ENCODE data around the gene ARL15. TPM values are rescaled to one million over a fixed set of nuclear protein-coding genes. Genes with fewer than 3 reads are reported as not detected.
"Not testable (repeated sequence)": the region's sequence is repeated elsewhere in the genome, so short reads cannot be mapped to it uniquely, and the experiment has no call there.

ARL15 gene
- total RNA-seq, 3 donors from 2014 or later, result 29.0 to 65.0 (median 42.9) TPM

DNA sequence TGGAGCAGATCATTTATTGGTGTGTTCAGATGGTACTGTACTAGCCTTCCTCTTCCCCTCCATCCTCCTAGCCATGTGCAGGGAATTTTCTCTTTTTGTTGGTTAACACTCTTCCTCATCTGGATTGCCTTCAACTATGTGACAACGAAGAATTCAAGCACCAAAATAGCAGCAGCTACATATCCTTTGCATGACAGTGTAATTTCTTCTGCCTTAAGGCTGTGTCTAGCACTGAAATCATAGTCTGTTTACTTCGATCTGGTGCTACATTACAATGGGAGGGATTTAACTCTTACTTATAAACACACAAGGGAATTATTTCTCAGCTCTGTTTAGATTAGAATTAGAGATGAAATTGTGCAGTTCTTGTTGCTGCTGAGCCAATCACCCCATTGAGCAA is 260.4 kb downstream of the ARL15 start:
- intact Hi-C loops (cut with DNase I; ENCODE audit: low total_unique reads), result no loop called here
- no peaks in the 10 kb centered on the region for H3K9me3 ChIP-seq
- no peaks in the 10 kb centered on the region for H3K4me1 ChIP-seq
- H3K4me3 ChIP-seq, result no peak overlapping the region
- DNase-seq (ENCODE audit: low spot score in 2 of 2), result no peak
- TF ChIP-seq POLR2A (IDR thresholded peaks at IDR 0.05) (no peak), POLR2AphosphoS5 (IDR thresholded peaks at IDR 0.05) (no peak)
- TF ChIP-seq, protein P1, sequence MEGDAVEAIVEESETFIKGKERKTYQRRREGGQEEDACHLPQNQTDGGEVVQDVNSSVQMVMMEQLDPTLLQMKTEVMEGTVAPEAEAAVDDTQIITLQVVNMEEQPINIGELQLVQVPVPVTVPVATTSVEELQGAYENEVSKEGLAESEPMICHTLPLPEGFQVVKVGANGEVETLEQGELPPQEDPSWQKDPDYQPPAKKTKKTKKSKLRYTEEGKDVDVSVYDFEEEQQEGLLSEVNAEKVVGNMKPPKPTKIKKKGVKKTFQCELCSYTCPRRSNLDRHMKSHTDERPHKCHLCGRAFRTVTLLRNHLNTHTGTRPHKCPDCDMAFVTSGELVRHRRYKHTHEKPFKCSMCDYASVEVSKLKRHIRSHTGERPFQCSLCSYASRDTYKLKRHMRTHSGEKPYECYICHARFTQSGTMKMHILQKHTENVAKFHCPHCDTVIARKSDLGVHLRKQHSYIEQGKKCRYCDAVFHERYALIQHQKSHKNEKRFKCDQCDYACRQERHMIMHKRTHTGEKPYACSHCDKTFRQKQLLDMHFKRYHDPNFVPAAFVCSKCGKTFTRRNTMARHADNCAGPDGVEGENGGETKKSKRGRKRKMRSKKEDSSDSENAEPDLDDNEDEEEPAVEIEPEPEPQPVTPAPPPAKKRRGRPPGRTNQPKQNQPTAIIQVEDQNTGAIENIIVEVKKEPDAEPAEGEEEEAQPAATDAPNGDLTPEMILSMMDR (IDR thresholded peaks at IDR 0.05), result no peak
- H3K27ac ChIP-seq, result no peak overlapping the region
- H3K36me3 ChIP-seq, result no peaks in the 10 kb centered on the region
- no peaks in the 10 kb centered on the region for H3K27me3 ChIP-seq

DNA sequence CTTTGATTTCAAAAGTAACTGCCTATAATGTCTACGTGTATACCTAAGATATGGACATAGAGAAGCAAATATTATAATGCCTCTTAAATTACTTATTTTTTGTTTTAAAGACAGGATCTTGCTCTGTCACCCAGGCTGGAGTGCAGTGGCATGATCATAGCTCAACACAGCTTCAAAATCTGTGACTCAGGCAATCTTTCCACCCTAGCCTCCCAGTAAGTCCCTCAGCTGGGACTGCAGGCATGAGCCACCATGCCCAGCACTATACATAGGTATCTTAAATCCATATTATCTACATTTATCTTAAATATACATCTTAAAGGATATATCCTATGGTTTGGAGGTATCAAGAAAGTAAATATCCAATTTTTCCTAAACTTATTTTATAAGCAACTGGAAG is 261.2 kb downstream of the ARL15 start:
- Histone ChIP-seq H3K4me3 (no peak overlapping the region), H3K36me3 (no peaks in the 10 kb centered on the region), H3K4me1 (no peaks in the 10 kb centered on the region), H3K9me3 (no peaks in the 10 kb centered on the region), H3K27ac (no peak overlapping the region), H3K27me3 (no peaks in the 10 kb centered on the region)
- TF ChIP-seq, protein P1 (IDR thresholded peaks at IDR 0.05), result no peak
- TF ChIP-seq POLR2AphosphoS5 (IDR thresholded peaks at IDR 0.05), result no peak
- TF ChIP-seq POLR2A (IDR thresholded peaks at IDR 0.05), result no peak
- intact Hi-C loops (cut with DNase I; ENCODE audit: low total_unique reads), result no loop called here
- no peak for DNase-seq (ENCODE audit: low spot score in 2 of 2)

DNA sequence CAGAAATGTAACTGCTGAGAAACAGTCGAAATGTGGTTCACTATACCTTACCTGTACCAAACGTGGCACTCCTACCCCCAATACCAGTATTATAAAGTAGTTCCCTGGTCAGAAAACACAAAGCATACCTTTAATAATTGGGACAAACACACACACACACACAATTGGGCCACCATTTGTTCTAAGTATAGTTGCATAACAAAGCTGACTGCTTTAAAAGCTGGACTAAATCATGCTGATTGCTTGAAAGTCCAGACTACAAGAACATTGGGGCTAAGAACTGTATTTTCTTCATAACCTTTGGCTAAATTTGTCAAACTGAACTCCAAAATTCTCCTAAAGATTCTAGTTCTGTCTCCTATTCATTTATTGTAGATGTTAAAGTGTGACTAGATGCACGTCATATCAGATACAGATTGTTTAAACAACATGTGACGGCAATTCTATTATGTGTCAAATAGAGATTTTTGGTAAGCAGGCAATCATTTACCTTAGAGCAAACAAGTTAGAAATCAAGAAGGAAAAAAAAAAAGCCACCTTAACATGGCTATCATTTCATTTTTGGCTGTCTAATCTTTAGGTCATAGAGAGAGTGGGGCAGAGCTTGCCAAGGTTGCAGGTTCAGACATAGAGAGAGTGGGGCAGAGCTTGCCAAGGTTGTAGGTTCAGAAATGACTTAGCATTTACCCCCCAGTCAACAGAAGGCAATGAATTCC is 265.1 kb downstream of the ARL15 start:
- Histone ChIP-seq H3K27ac (no peak overlapping the region), H3K4me3 (no peak overlapping the region), H3K4me1 (no peaks in the 10 kb centered on the region), H3K27me3 (no peaks in the 10 kb centered on the region), H3K9me3 (no peaks in the 10 kb centered on the region), H3K36me3 (no peaks in the 10 kb centered on the region)
- DNase-seq (ENCODE audit: low spot score in 2 of 2), result no peak
- TF ChIP-seq, protein P1 (IDR thresholded peaks at IDR 0.05), result no peak
- TF ChIP-seq POLR2AphosphoS5 (IDR thresholded peaks at IDR 0.05) (no peak), POLR2A (IDR thresholded peaks at IDR 0.05) (no peak)
- intact Hi-C loops (cut with DNase I; ENCODE audit: low total_unique reads), result no loop called here

DNA sequence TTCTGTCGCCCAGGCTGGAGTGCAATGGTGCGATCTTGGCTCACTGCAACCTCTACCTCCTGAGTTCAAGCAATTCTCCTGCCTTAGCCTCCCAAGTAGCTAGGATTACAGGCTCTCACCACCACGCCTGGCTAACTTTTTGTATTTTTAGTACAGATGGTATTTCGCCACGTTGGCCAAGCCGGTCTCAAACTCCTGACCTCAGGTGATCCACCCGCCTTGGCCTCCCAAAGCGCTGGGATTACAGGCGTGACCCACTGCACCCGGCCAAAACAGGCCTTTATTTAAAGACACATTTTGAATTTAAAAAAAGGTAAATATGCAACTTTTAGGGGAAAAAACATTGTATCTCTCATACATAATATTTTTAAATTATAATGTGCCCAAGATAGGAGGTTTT is 266.1 kb downstream of the ARL15 start:
- DNase-seq (ENCODE audit: low spot score in 2 of 2); intact Hi-C loops (cut with DNase I; ENCODE audit: low total_unique reads); H3K27ac ChIP-seq; H3K4me1 ChIP-seq; H3K27me3 ChIP-seq; H3K9me3 ChIP-seq; H3K36me3 ChIP-seq; H3K4me3 ChIP-seq: not testable (repeated sequence)

DNA sequence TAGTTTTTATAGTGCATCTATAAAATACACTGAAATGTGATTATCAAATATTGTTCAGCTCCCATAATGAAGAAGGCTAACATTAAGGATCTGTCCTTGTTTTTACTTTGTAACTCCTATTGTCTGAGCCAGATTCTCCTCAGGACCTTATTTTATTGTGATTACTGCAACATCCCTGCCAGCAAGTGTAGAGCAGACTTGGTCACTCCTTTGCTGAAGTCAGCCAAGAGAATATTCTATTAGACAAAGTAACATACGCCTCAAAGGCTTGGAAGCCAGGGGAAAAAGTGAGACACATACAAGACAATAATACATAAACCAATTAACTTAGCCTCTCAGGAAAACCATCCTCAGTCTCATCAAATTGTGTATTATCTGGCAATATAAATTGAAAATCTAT is 269.6 kb downstream of the ARL15 start:
- no peaks in the 10 kb centered on the region for H3K36me3 ChIP-seq
- no peaks in the 10 kb centered on the region for H3K9me3 ChIP-seq
- no peaks in the 10 kb centered on the region for H3K4me1 ChIP-seq
- intact Hi-C loops (cut with DNase I; ENCODE audit: low total_unique reads), result no loop called here
- H3K27ac ChIP-seq, result no peak overlapping the region
- DNase-seq (ENCODE audit: low spot score in 2 of 2), result no peak
- TF ChIP-seq POLR2AphosphoS5 (IDR thresholded peaks at IDR 0.05), result no peak
- TF ChIP-seq, protein P1 (IDR thresholded peaks at IDR 0.05), result no peak
- TF ChIP-seq POLR2A (IDR thresholded peaks at IDR 0.05), result no peak
- no peak overlapping the region for H3K4me3 ChIP-seq
- no peaks in the 10 kb centered on the region for H3K27me3 ChIP-seq

Data from breast epithelium (tissue), 4 donors.